ENCODE data around the gene ATP8A2. TPM values are rescaled to one million over a fixed set of nuclear protein-coding genes. Genes with fewer than 3 reads are reported as not detected.

Gene ATP8A2
- total and polyA plus RNA-seq, 2 of the 4 experiments (the other 2 are of a cell fraction), result 0.02 to 0.18 TPM

- no peak overlapping the region for H4K91ac ChIP-seq (ENCODE audit: insufficient read depth, low read depth, low read length)
- H4K8ac ChIP-seq (ENCODE audit: low read depth in 2 of 2, low read length in 2 of 2), result no peak overlapping the region
- no peak for TF ChIP-seq RFX5 (IDR thresholded peaks at IDR 0.05; ENCODE audit: low read depth, low read length)
- no peak for TF ChIP-seq CEBPB (IDR thresholded peaks at IDR 0.05; ENCODE audit: low read depth, low read length)
- TF ChIP-seq MAFK (IDR thresholded peaks at IDR 0.05; ENCODE audit: low read depth, low read length), result no peak
- TF ChIP-seq ELK1 (IDR thresholded peaks at IDR 0.05; ENCODE audit: borderline replicate concordance, low read depth, low read length), result no peak
- no peak for TF ChIP-seq RCOR1 (IDR thresholded peaks at IDR 0.05; ENCODE audit: insufficient replicate concordance, low read length)
- TF ChIP-seq NFE2L2 (IDR thresholded peaks at IDR 0.05; ENCODE audit: low read depth, low read length), result no peak
- TF ChIP-seq FOS (IDR thresholded peaks at IDR 0.05; ENCODE audit: low read depth, low read length), result no peak
- no peak for TF ChIP-seq POLR2A (IDR thresholded peaks at IDR 0.05; ENCODE audit: low read depth, low read length)
- TF ChIP-seq SMC3 (IDR thresholded peaks at IDR 0.05; ENCODE audit: low read depth, low read length), result no peak
- no peak for TF ChIP-seq CHD1 (IDR thresholded peaks at IDR 0.05; ENCODE audit: low read depth, low read length)
- TF ChIP-seq CTCF (conservative IDR thresholded peaks at IDR 0.05; ENCODE audit: low read depth, low read length), result no peak
- TF ChIP-seq USF2 (IDR thresholded peaks at IDR 0.05; ENCODE audit: low read depth, low read length), result no peak
- no peak for TF ChIP-seq RAD21 (IDR thresholded peaks at IDR 0.05; ENCODE audit: low read length)
- H4K20me1 ChIP-seq (ENCODE audit: insufficient read depth, low read length), result no peaks in the 10 kb centered on the region
- H3K27me3 ChIP-seq (ENCODE audit: control insufficient read depth, insufficient read depth, low read length), result no peaks in the 10 kb centered on the region
- POLR2A ChIA-PET (ENCODE audit: unreplicated experiment), result no interaction called here
- no peak overlapping the region for H2AFZ ChIP-seq (replicated peaks; ENCODE audit: low read length, poor library complexity)
- H2AK9ac ChIP-seq (replicated peaks; ENCODE audit: low read depth, low read length, poor library complexity), result no peak overlapping the region
- H3K56ac ChIP-seq (ENCODE audit: extremely low read depth, insufficient read depth, low read length), result no peak overlapping the region
- no peak overlapping the region for H3K23ac ChIP-seq (ENCODE audit: low read depth, low read length)
- no peak overlapping the region for H3K4me2 ChIP-seq (ENCODE audit: low read depth, low read length)
- H2BK5ac ChIP-seq (ENCODE audit: low read depth, low read length, poor library complexity, severe bottlenecking), result no peak overlapping the region
- no peaks in the 10 kb centered on the region for H3K4me1 ChIP-seq (ENCODE audit: control insufficient read depth, insufficient read depth, low read length)
- H3K18ac ChIP-seq (ENCODE audit: low read depth, low read length), result no peak overlapping the region
- no peaks in the 10 kb centered on the region for H3K9me3 ChIP-seq (ENCODE audit: control insufficient read depth, insufficient read depth, low read length)
- intact Hi-C loops (cut with micrococcal nuclease), result no loop called here
- no peak overlapping the region for H2BK120ac ChIP-seq (ENCODE audit: low read depth, low read length)
- CTCF ChIA-PET, result interaction anchor here (1.0 kb wide), 1 partner anchor 9 kb away, joined by 3 read pairs; no protein-coding TSS in a partner anchor
- no peak overlapping the region for H3K14ac ChIP-seq (replicated peaks; ENCODE audit: low read depth, low read length)
- no peak overlapping the region for H3K9ac ChIP-seq (ENCODE audit: low read depth, low read length)
- no peak overlapping the region for H4K5ac ChIP-seq (ENCODE audit: low read depth, low read length)
- no TSS peak for BruUV-seq (replicated peaks)
- ATAC-seq (ENCODE audit: low read depth) (no peak), DNase-seq (no peak)
- H2BK20ac ChIP-seq (ENCODE audit: low read depth, low read length), result no peak overlapping the region
- no peaks in the 10 kb centered on the region for H3K9me1 ChIP-seq (ENCODE audit: insufficient read depth, low read length)
- no peak overlapping the region for H3K27ac ChIP-seq (ENCODE audit: insufficient read depth, low read length)
- H3K79me1 ChIP-seq (ENCODE audit: low read depth in 1 of 2, low read length in 2 of 2), result no peaks in the 10 kb centered on the region
- no peak overlapping the region for H3K4ac ChIP-seq (ENCODE audit: low read depth, low read length)
- H2AK5ac ChIP-seq (ENCODE audit: low read depth, low read length), result no peak overlapping the region
- H2BK15ac ChIP-seq (ENCODE audit: low read depth, low read length), result no peak overlapping the region
- H3K4me3 ChIP-seq (ENCODE audit: insufficient read depth, low read depth, low read length), result no peak overlapping the region
- WGBS, 2 experiments (ENCODE audit: extremely low coverage in 2 of 2, insufficient read length in 1 of 2), result no CpG with 5 or more reads among the region's 1 CpG
- no peaks in the 10 kb centered on the region for H3K36me3 ChIP-seq (ENCODE audit: control insufficient read depth, insufficient read depth, low read length)
- dilution Hi-C loops (cut with HindIII; ENCODE audit: low sequenced_read_pairs, unreplicated experiment), result no loop called here
- in situ Hi-C loops (cut with MboI; ENCODE audit: low sequenced_read_pairs), result no loop called here
Observed at GRCh38 chr13:25795277-25795676, 423.5 kb downstream of the ATP8A2 start.
